ENCODE measurements around the gene SPDYE17.
"Not testable (repeated sequence)": the region's sequence is repeated elsewhere in the genome, so short reads cannot be mapped to it uniquely, and the experiment has no call there.

DNA sequence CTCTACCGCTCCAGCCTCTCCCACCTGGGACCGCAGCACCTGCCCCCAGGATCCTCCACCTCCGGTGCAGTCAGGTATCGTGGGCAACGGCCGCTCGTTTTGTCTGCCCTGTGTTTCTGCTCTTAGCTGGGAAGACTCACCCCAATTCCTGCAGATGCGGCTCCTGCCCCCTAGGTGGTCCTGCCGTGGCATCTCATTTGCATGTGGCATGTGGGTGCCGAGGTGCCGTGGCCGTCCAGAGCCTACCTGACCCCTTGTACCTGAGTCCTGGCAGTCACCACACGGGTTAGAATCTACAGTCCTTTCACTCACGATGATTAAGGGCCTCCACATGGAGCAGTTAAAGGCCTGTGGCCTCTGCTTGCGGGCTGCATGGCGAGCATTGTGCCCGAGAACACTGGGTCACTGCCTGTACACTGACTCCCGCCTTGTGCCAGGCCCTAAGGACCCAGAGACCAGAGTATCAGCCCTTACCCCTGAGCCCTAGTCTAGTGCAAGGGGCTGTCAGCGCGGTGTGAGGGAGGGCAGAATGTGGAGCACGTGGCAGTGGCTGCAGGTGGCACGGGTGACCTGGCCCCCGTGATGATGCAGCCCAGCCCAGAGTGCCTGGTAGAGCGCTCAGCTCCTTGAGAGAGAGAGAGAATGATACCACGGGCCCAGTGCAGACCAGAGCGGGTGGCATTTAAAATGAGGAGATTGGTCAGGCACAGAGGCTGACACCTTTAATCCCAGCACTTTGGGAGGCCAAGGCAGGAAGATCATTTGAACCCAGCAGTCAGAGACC, 50.8 kb downstream of the SPDYE17 start:
- TF ChIP-seq, protein P1, sequence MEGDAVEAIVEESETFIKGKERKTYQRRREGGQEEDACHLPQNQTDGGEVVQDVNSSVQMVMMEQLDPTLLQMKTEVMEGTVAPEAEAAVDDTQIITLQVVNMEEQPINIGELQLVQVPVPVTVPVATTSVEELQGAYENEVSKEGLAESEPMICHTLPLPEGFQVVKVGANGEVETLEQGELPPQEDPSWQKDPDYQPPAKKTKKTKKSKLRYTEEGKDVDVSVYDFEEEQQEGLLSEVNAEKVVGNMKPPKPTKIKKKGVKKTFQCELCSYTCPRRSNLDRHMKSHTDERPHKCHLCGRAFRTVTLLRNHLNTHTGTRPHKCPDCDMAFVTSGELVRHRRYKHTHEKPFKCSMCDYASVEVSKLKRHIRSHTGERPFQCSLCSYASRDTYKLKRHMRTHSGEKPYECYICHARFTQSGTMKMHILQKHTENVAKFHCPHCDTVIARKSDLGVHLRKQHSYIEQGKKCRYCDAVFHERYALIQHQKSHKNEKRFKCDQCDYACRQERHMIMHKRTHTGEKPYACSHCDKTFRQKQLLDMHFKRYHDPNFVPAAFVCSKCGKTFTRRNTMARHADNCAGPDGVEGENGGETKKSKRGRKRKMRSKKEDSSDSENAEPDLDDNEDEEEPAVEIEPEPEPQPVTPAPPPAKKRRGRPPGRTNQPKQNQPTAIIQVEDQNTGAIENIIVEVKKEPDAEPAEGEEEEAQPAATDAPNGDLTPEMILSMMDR (IDR thresholded peaks at IDR 0.05), result not testable (repeated sequence)
- TF ChIP-seq POLR2A (IDR thresholded peaks at IDR 0.05), result not testable (repeated sequence)

Data from right lobe of liver (tissue), 4 donors.